Activated naive CD8-positive, alpha-beta T cell treated with anti-CD3 and anti-CD28 coated beads for 36 hours (primary cell): ENCODE results near the gene ALPP. TPM values are rescaled to one million over a fixed set of nuclear protein-coding genes. Genes with fewer than 3 reads are reported as not detected.
"Not testable (repeated sequence)": the region's sequence is repeated elsewhere in the genome, so short reads cannot be mapped to it uniquely, and the experiment has no call there.

Source experiments
- DNase-seq: peaks from one replicate; pipeline ENCODE4 v3.0.0; 2021
- H3K27ac Mint-ChIP-seq: one replicate; pipeline ENCODE4 v1.8.0; 2022; ENCODE audit warnings: mild to moderate bottlenecking, moderate library complexity, mixed read lengths
- H3K27me3 Mint-ChIP-seq: one replicate; pipeline ENCODE4 v1.8.0; 2022; ENCODE audit warnings: mild to moderate bottlenecking, mixed read lengths
- H3K36me3 Mint-ChIP-seq: one replicate; pipeline ENCODE4 v1.8.0; 2021; ENCODE audit warnings: mild to moderate bottlenecking, mixed read lengths
- H3K4me1 Mint-ChIP-seq: one replicate; pipeline ENCODE4 v1.8.0; 2021; ENCODE audit warnings: mixed read lengths
- H3K4me3 Mint-ChIP-seq: one replicate; pipeline ENCODE4 v1.8.0; 2022; ENCODE audit warnings: mild to moderate bottlenecking, moderate library complexity, mixed read lengths
- H3K9me3 Mint-ChIP-seq: one replicate; pipeline ENCODE4 v1.8.0; 2022; ENCODE audit warnings: mixed read lengths
- total RNA-seq, 2 experiments: library from RNA; stranded (reverse); gene quantifications; one replicate each; pipeline ENCODE4 v1.2.3, GENCODE V29; 2021

Gene ALPP
- total RNA-seq, 2 experiments from 2014 or later: not detected

DNA sequence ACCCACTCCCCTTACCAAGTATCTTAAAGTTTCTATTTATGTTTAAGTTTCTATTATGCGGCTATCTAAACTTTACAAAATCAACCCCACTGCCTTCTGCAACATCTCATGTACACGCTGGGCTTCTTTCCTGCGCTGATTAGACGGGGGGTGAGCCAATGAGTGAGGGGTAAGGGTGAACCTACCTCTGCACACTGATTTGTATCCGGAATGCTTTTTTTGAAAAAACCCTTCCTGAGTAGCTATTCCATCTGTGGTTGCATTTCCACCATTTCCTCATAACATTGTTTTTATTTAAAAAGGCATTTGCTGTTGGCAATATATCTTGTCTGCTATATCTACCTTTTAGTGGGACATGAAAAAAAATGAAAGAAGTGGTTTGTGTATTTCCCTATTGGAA is 34.4 kb downstream of the ALPP start:
- DNase-seq: no peak
- H3K27me3 Mint-ChIP-seq: peaks cover 46% of the 10 kb centered on the region
- peaks cover 16% of the 10 kb centered on the region for H3K4me1 Mint-ChIP-seq
- no peaks in the 10 kb centered on the region for H3K9me3 Mint-ChIP-seq
- no peak overlapping the region for H3K27ac Mint-ChIP-seq
- no peaks in the 10 kb centered on the region for H3K36me3 Mint-ChIP-seq
- no peak overlapping the region for H3K4me3 Mint-ChIP-seq

DNA sequence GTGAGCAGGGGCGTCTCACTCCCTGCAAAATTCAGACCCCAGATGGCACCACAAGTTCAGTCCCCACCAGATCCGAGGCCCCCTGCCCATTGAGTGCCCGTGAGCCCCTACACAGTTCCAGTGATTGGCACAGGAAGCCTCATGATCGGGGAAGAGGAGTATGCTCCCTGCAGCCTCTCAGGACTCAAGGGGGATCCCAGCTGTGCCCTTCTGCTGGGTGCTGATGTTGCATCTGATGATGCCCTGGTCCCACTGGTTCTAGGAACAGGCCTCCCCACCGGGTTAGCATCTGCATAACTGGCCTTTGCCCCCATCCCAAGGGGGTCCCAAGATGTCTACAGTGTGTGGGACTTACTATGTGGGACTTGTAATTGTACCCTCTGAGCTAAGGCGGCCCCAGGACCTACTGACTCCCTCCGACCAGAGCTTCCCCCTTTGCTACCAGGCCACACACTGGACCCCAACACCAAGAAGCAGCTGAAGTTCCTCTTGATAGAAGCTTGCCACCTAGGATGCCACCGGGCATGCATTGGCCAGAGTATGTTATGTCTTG is 36.7 kb downstream of the ALPP start:
- no peaks in the 10 kb centered on the region for H3K36me3 Mint-ChIP-seq
- H3K27me3 Mint-ChIP-seq: peaks cover 66% of the 10 kb centered on the region

DNA sequence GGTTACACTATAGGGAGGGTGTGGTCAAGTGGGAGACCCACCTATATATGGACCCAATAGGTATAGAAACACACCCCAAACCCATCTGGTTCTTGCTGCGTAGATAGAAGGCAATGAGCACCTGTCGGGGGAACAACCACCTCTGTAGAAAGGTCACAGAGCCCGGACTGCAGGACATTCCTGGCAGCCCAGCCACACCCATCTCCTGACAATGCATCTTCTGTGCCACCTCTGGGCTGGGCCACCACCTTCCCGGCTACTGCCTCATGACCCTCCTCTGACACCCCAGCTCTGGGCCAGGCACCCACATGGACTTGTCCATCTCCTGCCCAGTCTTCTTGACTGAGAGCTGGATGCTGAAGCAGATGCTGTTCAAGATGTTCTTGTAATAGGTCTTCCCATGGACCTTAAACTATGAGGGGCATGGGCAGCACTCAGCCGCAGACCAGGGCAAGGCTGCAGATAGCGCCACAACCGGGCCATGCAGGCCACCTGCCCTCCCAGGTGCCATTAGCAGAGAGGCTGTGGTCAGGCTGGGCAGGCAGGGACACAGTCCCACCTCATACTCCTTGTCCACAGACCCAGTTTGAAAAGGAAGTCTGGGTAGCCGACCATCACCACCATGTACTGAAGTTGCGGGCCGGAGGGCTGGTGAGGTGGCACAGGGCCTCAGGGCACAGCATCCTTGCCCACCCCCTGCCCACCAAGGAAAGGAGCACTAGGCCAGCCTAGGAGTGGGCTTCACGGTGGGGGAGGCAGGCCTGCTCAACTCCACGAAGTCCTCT is 37.4 kb downstream of the ALPP start:
- DNase-seq: no peak
- no peaks in the 10 kb centered on the region for H3K36me3 Mint-ChIP-seq
- H3K27me3 Mint-ChIP-seq: peaks cover 65% of the 10 kb centered on the region
- peaks cover 21% of the 10 kb centered on the region for H3K4me1 Mint-ChIP-seq
- no peak overlapping the region for H3K4me3 Mint-ChIP-seq
- no peak overlapping the region for H3K27ac Mint-ChIP-seq
- H3K9me3 Mint-ChIP-seq: no peaks in the 10 kb centered on the region

More for the DNA sequence above, 36.7 kb downstream of the ALPP start:
- Mint-ChIP-seq H3K9me3 (no peaks in the 10 kb centered on the region), H3K4me3 (no peak overlapping the region), H3K4me1 (peaks cover 19% of the 10 kb centered on the region), H3K27ac (no peak overlapping the region)
- DNase-seq: no peak

DNA sequence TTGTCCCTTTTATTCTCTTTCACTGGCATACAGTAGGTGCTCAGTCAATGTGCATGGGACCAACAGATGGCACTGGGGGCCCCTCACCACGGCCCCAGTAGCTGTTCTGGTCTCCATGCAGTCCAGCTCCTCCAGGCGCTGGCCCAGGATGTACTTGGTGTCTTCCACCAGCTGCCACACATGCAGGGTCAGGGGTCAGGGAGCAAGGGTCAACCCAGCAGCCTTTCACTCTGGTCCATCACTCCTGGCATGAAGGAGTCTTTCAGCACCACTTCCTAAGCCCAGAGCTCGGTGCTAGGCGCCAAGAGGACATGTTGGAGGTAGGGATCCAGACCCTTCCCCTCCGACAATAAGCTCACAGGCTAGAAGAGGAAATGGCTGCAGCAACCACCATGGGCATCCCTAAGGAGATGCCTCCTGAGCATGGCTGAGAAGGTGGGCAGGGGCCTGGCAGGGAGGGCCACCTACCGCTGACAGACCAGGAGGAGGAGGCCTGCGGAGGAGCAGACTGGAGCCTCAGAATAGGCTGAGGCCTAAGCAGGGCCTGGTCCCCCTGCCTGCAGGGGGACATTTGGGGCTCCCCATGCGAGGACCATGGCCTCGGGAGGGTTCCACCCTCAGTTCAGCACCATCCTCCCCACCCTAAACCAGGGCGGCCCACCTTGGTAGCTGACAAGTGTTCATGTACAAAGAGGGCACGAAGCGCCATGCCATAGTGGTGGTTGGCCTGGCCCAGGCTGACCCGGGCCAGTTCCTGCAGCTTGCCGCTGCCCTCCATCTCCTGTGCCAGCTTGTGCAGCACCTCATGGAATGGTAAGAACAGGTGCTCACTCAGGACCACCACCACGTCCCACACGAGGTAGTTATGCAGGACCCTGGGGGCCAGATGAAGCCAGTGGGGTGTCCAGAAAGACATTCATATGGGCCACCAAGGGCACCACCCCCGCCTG is 38.2 kb downstream of the ALPP start:
- no peaks in the 10 kb centered on the region for H3K36me3 Mint-ChIP-seq
- no peak overlapping the region for H3K4me3 Mint-ChIP-seq
- H3K9me3 Mint-ChIP-seq: no peaks in the 10 kb centered on the region
- DNase-seq: no peak
- no peak overlapping the region for H3K27ac Mint-ChIP-seq
- peaks cover 21% of the 10 kb centered on the region for H3K4me1 Mint-ChIP-seq
- peaks cover 67% of the 10 kb centered on the region for H3K27me3 Mint-ChIP-seq

DNA sequence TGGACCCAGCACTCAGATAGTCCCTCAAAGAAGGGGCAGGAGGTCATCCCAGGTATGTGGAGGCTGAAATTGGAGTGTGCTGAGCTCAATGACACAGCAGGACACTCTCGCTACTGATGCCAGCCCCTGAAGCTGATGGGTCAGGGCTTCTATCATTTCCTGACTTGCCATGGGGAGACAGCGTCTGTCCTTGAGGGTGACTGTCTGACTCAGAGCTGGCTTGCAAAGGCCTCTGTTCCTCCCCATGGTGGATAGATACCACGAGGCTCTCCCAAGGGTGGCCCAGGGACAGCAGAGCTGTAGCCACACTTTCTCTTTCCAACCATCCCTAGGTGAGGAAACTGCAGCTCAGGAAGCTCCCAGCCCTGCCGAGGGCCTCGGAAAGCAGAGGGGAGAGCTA is 38.9 kb downstream of the ALPP start:
- Mint-ChIP-seq H3K27ac (no peak overlapping the region), H3K9me3 (no peaks in the 10 kb centered on the region), H3K36me3 (no peaks in the 10 kb centered on the region), H3K27me3 (peaks cover 71% of the 10 kb centered on the region), H3K4me3 (no peak overlapping the region), H3K4me1 (peaks cover 17% of the 10 kb centered on the region)
- DNase-seq: no peak

DNA sequence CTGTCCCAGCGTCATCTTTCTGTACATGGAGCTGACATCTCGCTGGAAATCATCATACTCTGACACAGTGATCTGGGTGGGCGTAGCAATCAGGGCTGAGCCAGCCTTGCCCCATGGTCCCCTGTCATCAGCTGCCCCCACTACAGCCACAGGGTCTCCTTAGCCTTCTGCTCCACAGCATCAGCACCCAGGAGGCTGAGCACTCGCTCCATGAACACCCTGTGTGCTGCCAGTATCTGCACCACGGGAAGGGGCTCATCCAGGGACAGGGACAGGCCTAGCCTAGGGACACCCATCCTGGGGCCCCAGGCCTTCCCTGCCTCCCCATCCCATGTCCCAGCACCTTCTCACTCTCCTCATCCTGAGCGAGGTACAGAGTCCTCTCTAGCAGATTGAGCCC is 39.5 kb downstream of the ALPP start:
- no peaks in the 10 kb centered on the region for H3K36me3 Mint-ChIP-seq
- DNase-seq: no peak
- peaks cover 70% of the 10 kb centered on the region for H3K27me3 Mint-ChIP-seq
- H3K4me3 Mint-ChIP-seq: peak overlapping the region; percentile 29
- peaks cover 12% of the 10 kb centered on the region for H3K4me1 Mint-ChIP-seq
- H3K27ac Mint-ChIP-seq: no peak overlapping the region
- no peaks in the 10 kb centered on the region for H3K9me3 Mint-ChIP-seq

DNA sequence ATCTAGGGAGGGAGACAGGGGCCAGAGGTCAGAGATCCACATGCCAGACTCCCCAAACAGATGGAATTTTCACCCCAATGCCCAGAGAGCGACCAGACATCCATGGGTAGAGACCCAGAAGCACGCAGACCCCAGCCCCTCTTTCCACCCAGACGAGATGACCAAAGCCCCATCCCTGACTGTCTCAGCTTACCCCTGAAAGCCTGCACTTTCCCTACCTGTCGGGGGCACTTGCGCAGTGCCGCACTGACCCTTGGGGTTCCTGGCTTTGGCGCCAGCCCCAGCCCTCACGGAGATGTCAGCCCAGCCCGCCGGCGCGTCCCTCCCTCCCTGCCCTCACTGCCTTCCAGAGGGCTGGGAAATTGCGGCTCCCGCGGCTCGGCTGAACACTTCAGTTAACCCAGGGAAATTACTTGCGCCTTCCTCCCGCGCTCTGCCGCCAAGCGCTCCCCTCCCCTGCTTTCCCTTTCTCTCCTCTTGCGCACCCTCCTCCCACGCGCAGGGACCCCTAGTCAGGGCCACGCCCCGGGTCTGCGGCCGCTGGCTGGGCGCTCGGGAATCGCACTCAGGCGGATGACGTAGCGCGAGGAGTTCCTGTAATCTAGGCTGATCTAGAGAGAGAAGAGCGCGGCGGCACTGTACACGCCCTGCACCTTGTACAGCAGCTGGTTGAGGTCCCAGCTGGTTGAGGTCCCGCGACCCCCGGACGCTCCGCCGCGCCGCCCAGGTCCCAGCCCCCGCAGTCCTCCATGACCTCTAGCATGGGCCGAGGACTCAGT is 40.1 kb downstream of the ALPP start:
- Mint-ChIP-seq H3K36me3 (no peaks in the 10 kb centered on the region), H3K27ac (no peak overlapping the region), H3K4me3 (peak overlapping the region; percentile 59), H3K9me3 (no peaks in the 10 kb centered on the region), H3K4me1 (peaks cover 6% of the 10 kb centered on the region), H3K27me3 (peaks cover 66% of the 10 kb centered on the region)
- DNase-seq: peak; percentile 59

DNA sequence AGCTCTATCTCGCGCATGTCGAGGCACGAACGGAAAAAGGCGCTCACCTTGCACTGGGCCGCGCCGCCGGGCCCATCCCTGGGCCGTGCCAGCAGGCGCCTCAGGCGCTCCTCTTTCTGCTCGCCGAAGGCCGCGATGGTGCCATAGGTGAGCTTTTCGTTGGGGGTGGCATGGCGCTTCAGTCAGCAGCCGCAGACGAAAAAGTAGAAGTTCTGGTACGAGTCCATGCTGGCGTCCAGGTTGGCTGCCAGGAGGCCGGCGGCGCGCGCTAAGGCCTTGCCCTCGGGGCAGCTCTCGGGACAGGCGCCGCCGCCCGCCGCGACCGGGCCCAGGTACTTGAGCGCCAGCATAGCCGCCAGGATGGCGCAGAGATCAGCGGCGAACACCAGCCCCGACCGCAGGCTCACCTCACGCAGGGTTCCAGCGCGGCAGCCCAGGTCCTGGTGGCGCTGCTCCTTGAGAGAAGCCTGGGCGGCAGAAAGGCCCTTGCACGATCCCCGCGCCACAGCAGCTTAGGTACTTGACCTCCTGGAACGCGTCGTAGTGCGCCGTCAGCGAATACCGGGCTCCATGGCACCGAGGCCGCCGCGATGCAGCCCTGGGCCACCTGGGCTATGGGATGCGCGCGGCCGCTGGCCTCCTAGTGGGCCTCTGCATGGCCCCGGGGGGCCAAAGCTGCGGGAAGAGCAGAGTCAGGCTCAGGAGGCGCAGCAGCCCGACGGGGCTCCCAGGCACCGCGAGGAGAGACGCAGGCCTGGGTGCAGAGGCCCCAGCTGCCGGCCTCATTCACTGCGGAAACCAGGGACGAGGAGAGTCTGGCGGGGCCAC is 40.9 kb downstream of the ALPP start:
- Mint-ChIP-seq H3K27ac (no peak overlapping the region), H3K27me3 (peaks cover 60% of the 10 kb centered on the region), H3K4me3 (peak overlapping the region; percentile 59), H3K9me3 (no peaks in the 10 kb centered on the region), H3K36me3 (no peaks in the 10 kb centered on the region), H3K4me1 (peaks cover 5% of the 10 kb centered on the region)
- peak; percentile 37 for DNase-seq

DNA sequence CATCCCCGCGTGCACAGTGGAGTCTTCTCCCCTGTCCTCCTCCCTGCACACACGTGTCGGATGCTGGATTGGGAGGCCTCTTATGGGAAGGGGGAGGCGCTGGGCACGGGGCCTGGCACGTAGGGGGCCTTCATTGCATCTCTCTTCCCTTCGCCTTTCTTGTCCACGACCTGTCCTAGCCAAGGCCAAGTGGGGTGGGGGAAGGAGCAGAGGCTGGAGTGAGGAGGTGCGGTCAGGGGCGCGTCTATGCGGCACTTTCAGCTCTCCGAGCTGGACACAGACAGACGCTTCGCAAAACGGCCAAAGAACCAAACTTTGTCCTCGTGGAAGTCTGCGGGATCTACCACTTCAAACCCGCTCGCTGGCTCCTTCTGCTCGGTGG is 41.5 kb downstream of the ALPP start:
- no peaks in the 10 kb centered on the region for H3K36me3 Mint-ChIP-seq
- DNase-seq: no peak
- peaks cover 62% of the 10 kb centered on the region for H3K27me3 Mint-ChIP-seq
- no peak overlapping the region for H3K27ac Mint-ChIP-seq
- H3K9me3 Mint-ChIP-seq: no peaks in the 10 kb centered on the region
- peaks cover 5% of the 10 kb centered on the region for H3K4me1 Mint-ChIP-seq
- H3K4me3 Mint-ChIP-seq: no peak overlapping the region

DNA sequence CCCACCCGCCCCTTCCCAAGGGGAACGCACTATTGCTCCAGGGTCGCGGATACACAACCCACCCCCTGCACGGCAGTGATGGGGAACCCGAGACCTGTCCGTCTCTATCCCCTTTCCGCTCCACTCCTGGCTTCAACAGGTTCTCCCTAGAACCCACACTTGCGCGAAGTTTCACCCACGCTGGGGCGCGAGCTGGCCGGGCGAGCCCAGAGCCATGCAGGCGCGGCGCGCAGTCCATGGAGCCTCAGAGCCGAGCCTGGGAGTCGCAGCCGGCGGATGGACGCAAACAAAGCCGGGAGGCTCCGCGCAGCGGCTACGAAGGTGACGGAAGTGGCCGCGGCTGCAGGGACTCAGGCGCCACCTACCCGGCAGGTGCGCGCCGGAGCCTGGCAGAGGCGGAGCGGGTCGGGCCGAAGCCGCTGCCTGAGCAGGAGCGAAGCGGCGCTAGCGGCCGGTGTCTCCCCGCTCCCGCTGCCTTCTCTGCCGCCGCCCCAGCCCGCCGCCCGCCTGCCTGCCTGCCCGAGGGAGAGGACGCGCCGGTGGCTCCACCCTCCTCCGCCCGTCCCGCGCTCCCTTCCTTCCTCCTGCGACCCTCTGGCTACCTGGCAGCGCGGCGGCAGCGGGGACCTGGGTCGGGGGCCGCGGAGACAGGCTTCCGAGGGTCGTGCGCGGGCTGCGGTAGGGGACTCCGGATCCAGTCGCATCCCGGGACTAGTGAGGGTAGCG is 42.1 kb downstream of the ALPP start:
- H3K27ac Mint-ChIP-seq: no peak overlapping the region
- peaks cover 63% of the 10 kb centered on the region for H3K27me3 Mint-ChIP-seq
- H3K36me3 Mint-ChIP-seq: no peaks in the 10 kb centered on the region
- peak overlapping the region; percentile 54 for H3K4me3 Mint-ChIP-seq
- no peaks in the 10 kb centered on the region for H3K9me3 Mint-ChIP-seq
- peaks cover 5% of the 10 kb centered on the region for H3K4me1 Mint-ChIP-seq
- DNase-seq: peak; percentile 61

DNA sequence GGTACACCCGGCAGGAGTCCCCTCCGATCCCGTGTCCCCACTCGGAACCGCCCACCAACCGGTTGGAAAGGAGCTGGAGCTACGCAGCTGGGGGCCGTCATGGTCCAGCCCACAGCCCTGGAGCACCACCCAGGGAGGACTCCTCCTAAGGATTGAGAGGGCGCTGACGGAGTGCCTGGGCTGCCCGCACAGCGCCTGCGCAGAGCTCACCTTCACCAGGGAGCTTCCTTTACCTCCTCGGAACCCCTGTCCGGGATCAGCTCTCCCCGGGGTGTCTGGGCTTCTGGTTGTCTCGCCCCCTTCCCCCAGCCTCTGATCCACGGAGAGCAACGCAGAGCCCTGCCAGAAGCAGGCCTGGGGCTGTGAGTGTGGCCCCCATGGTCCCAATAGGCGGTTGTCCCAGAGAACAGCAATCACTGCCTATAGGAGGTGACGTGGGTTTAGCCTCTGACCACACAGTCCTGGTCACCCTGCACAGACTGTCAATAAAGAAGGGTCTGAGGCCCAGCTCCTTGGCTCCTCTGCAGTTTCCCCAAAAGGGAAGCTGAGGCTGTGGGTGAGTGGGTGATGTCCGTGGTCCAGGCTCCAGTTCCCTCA is 42.7 kb downstream of the ALPP start:
- H3K36me3 Mint-ChIP-seq: no peaks in the 10 kb centered on the region
- peak overlapping the region; percentile 34 for H3K4me3 Mint-ChIP-seq
- peaks cover 5% of the 10 kb centered on the region for H3K4me1 Mint-ChIP-seq
- peak; percentile 15 for DNase-seq
- H3K9me3 Mint-ChIP-seq: no peaks in the 10 kb centered on the region
- H3K27me3 Mint-ChIP-seq: peaks cover 58% of the 10 kb centered on the region
- H3K27ac Mint-ChIP-seq: no peak overlapping the region

DNA sequence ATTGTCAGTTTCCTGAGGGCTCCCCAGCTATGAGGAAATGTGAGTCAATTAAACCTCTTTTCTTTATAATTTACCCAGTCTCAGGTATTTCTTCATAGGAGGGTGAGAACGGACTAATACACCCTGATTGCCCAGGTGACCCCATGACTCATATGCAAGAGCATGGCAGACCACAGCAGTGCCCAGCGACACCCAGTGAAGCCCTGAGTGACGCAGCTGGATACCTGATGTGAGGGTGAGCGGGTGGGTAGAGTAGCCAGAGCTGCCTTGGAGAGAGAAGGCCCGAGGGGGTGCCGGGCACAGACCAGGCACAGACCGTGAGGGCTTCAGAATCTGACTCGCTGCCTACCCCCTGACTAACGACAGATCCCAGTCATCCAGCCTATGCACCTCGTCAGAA is 43.5 kb downstream of the ALPP start:
- no peaks in the 10 kb centered on the region for H3K9me3 Mint-ChIP-seq
- H3K4me1 Mint-ChIP-seq: peaks cover 5% of the 10 kb centered on the region
- no peaks in the 10 kb centered on the region for H3K36me3 Mint-ChIP-seq
- peaks cover 53% of the 10 kb centered on the region for H3K27me3 Mint-ChIP-seq
- no peak overlapping the region for H3K4me3 Mint-ChIP-seq
- no peak overlapping the region for H3K27ac Mint-ChIP-seq
- no peak for DNase-seq

DNA sequence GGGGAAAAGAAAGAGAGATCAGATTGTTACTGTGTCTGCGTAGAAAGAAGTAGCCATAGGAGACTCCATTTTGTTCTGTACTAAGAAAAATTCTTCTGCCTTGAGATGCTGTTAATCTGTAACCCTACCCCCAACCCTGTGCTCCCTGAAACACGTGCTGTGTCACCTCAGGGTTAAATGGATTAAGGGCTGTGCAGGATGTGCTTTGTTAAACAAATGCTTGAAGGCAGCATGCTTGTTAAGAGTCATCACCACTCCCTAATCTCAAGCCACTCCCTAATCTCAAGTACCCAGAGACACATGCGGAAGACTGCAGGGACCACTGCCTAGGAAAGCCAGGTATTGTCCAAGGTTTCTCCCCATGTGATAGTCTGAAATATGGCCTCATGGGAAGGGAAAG is 44.4 kb downstream of the ALPP start:
- peaks cover 52% of the 10 kb centered on the region for H3K27me3 Mint-ChIP-seq
- H3K9me3 Mint-ChIP-seq, H3K27ac Mint-ChIP-seq, H3K36me3 Mint-ChIP-seq, H3K4me3 Mint-ChIP-seq, DNase-seq, H3K4me1 Mint-ChIP-seq: not testable (repeated sequence)
